HG02852 (cell line): ENCODE measurements around the gene MBNL2.
"Not testable (repeated sequence)": the region's sequence is repeated elsewhere in the genome, so short reads cannot be mapped to it uniquely, and the experiment has no call there.

Source experiments
- ATAC-seq: cut with Tn5 transposase; IDR thresholded peaks from one replicate; pipeline ENCODE4 v1.9.1; 2021; ENCODE audit warnings: mild to moderate bottlenecking, moderate library complexity; ENCODE audit not compliant: unreplicated experiment

MBNL2 gene

DNA sequence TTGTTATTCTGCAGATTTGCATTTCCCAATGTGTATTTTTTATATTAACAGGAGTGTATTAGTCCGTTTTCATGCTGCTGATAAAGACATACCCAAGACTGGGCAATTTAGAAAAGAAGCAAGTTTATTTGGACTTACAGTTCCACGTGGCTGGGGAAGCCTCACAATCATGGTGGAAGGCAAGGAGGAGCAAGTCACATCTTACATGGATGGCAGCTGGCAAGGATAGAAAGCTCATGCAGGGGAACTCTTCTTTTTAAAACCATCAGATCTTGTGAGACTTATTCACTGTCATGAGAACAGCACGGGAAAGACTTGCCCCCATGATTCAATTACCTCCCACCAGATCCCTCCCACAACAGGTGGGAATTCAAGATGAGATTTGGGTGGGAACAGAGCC is 14.9 kb upstream of the MBNL2 start:
- ATAC-seq = not testable (repeated sequence)

- ATAC-seq = no peak
Observed at GRCh38 chr13:97211300-97211699, 10.8 kb upstream of the MBNL2 start.

DNA sequence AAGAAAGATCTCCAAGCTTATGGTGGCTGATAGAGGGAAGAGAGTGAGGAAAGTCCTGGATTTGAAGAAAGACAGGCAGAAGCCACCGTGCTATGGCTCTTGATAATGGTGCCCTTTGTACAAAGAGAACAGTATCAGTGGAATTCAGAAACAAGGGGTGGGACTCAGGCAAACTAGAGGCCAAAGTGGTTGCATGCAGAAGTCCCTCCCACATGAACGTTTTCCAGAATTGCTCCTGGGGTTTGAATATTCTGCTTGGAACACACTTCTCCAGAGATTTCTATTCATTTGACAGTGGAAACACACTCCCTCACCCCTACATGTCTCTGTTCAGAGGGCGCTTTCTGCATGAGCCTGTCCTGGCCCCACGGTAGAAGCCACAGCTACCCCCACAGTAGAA is 10.1 kb upstream of the MBNL2 start:
- ATAC-seq = no peak

GRCh38 chr13:97212601-97213040 is 9.5 kb upstream of the MBNL2 start:
- ATAC-seq = no peak

GRCh38 chr13:97214921-97215320 is 7.2 kb upstream of the MBNL2 start:
- no peak for ATAC-seq

GRCh38 chr13:97215325-97215724 is 6.8 kb upstream of the MBNL2 start:
- peak; percentile 67 for ATAC-seq

DNA sequence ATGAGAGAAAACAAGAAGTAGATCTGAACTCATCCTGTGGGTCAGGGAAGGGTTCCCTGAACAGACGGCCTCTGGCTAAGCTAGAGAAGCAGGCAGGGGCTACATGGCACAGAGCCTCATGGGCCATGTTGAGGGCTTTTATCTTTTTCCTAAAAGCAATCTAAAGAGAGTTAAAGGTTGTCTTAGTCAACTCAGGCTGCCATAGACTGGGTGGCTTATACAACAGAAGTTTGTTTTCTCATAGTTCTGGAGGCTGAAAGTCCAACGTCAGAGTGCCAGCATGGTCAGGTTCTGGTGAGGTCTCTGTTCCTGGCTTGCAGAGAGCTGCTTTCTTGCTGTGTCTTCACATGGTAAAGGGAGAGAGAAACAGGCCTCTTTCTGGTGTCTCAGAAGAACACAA is 2.9 kb upstream of the MBNL2 start:
- ATAC-seq = no peak

DNA sequence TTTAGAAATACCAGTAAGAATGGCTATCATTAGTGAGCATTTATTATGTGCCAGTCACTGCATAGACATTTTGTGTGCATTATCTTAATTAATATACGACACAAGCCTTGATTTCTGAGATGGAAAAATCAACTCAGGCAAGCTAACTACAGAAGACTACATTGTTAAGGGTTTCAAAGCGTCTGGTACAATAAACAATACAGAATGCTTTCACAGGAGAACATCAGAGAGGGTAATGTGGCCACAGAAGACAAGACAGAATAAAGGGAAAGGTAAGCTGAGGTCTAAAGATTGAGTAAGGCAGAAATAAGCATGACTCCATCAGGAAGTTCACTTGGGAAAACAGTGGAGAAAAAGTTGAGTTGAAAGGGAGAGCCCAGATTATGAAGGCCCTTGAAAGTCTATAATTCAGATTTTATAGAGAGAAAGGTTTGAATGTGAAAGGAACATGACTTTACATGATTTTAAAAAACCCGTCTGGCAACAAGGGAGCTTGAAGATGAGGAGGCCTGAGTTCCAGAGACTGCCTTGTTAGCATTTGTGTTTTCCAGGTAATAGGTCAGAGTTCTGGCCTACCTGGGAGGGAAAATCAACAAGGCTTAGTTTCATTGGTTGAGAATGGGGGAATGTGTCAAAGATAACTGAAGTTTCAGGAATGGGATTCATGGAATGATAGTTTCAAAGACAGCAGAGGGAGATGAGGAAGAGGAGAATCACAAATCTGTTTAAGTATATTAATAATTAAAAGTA is 1.8 kb upstream of the MBNL2 start:
- no peak for ATAC-seq

GRCh38 chr13:97221046-97221445 is 1.1 kb upstream of the MBNL2 start:
- ATAC-seq = no peak

DNA sequence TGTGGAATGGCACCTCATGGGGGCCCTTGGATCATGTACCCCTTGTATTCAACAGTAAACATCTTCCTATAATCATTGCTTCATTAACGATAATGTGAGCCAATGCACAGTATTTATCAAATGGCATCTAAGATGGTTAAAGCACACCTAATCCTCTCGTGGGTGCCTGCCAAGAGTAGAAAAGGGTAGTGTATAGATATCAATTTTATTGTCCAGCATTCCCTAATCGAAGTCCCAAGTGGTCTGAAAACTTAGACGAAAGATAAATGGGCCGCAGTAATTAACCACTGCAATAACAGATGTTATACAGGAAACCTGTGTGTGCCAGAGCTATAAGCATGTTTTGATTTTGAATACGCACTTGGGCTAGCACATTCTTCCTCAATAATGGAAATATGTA is 667 bp upstream of the MBNL2 start:
- ATAC-seq = no peak

DNA sequence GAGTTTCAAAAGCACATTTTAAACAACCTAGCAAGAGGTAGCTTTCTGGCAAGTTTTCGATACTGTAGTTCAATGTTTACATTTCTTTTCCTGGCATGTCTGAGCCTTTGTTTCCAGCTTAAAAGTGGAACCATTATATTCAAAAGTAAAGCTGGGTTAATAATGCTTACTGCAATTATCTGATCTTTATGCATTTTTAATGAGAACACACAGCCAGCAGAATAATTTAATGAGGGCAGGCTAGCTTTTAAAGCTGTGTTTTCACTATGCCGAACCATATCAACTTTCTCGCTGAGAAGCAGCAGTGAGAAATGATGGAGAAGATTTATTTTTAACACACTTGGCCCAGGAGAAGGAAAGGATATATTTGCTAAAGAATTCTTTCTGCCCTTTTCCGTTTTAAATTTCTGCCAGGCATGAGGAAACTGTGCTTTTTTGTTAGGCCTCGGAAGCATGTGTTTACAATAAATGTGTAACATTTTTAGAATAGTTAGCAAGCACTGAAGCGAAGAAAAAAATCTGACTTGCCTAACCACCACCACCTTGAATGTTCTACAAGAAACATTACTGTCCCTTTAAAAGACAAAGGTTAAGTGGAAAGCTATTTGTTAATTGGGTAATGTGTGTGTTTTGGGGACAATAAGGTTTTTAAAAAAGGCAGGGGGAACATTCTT is 1.0 kb downstream of the MBNL2 start:
- no peak for ATAC-seq

- ATAC-seq = no peak
Observed at GRCh38 chr13:97223711-97224541, 1.8 kb downstream of the MBNL2 start.

- no peak for ATAC-seq
Observed at GRCh38 chr13:97224544-97225300, 2.6 kb downstream of the MBNL2 start.

DNA sequence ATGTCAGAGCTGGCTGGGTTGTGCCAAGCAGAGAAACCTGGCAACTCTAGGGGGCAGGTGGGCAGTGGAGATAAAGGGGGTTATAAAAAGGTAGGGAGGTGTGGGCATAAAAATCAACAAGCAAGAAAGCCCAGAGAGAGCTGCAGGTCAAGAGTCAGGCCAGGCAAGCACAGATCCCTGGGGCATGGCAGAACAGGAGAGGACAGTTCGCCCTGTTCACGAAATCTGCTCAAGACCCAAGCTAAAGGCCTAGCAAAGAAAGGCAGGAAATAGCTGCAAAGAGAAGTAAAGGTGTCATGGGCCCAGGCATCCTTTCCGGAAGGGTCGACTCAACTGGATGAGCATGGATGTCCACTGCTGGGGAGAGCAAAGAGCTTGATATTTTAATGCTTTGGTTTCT is 3.4 kb downstream of the MBNL2 start:
- ATAC-seq = no peak

DNA sequence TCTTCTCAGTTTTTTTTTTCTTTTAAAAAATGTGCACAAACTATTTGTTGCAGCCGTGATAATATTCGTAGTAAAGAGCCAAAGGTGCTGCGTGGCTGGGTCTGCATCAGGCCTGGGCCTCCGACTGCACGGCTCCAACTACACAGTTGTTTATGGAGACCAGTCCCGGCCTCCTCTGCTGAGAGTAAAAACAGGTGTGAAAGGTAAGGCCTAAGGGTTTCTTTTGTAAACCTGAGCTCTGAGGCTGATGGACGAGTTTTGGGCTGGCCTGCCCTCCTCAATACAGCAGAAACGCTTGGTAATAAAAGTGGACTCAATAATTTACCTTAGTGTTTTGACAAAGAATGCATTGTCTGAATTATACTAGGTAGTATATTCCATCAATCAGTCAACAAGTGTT is 3.9 kb downstream of the MBNL2 start:
- no peak for ATAC-seq

- ATAC-seq = peak; percentile 46
Observed at GRCh38 chr13:97226788-97227627, 4.9 kb downstream of the MBNL2 start.

- no peak for ATAC-seq
Observed at GRCh38 chr13:97228850-97229521, 6.9 kb downstream of the MBNL2 start.

- no peak for ATAC-seq
Observed at GRCh38 chr13:97229699-97230098, 7.6 kb downstream of the MBNL2 start.

- ATAC-seq = no peak
Observed at GRCh38 chr13:97231118-97231828, 9.1 kb downstream of the MBNL2 start.
